ENCODE data around the gene TUBA8.
"Not testable (repeated sequence)": the region's sequence is repeated elsewhere in the genome, so short reads cannot be mapped to it uniquely, and the experiment has no call there.

The TUBA8 gene

GRCh38 chr22:18104566-18104965 lies 6.0 kb upstream of the TUBA8 start:
- no peak overlapping the region for H3K4me3 ChIP-seq (ENCODE audit: low read depth, low read length)

GRCh38 chr22:18105981-18106380 lies 4.6 kb upstream of the TUBA8 start:
- H3K4me3 ChIP-seq (ENCODE audit: low read depth, low read length), result not testable (repeated sequence)

- H3K4me3 ChIP-seq (ENCODE audit: low read depth, low read length), result not testable (repeated sequence)
These were observed 3.9 kb upstream of the TUBA8 start for GRCh38 chr22:18106550-18107341.

GRCh38 chr22:18108187-18108586 lies 2.4 kb upstream of the TUBA8 start:
- no peak overlapping the region for H3K4me3 ChIP-seq (ENCODE audit: low read depth, low read length)

- H3K4me3 ChIP-seq (ENCODE audit: low read depth, low read length), result no peak overlapping the region
These were observed 1.0 kb upstream of the TUBA8 start for GRCh38 chr22:18109410-18110193.

- H3K4me3 ChIP-seq (ENCODE audit: low read depth, low read length), result peak overlapping the region; percentile 10
These were observed 547 bp downstream of the TUBA8 start for GRCh38 chr22:18110954-18111758.

GRCh38 chr22:18111759-18112330 lies 1.2 kb downstream of the TUBA8 start:
- H3K4me3 ChIP-seq (ENCODE audit: low read depth, low read length), result no peak overlapping the region

GRCh38 chr22:18112440-18112839 lies 1.8 kb downstream of the TUBA8 start:
- no peak overlapping the region for H3K4me3 ChIP-seq (ENCODE audit: low read depth, low read length)

- no peak overlapping the region for H3K4me3 ChIP-seq (ENCODE audit: low read depth, low read length)
These were observed 3.2 kb downstream of the TUBA8 start for GRCh38 chr22:18113680-18114394.

- no peak overlapping the region for H3K4me3 ChIP-seq (ENCODE audit: low read depth, low read length)
These were observed 3.9 kb downstream of the TUBA8 start for GRCh38 chr22:18114495-18114894.

- no peak overlapping the region for H3K4me3 ChIP-seq (ENCODE audit: low read depth, low read length)
These were observed 4.5 kb downstream of the TUBA8 start for GRCh38 chr22:18114976-18115652.

- H3K4me3 ChIP-seq (ENCODE audit: low read depth, low read length), result no peak overlapping the region
These were observed 5.3 kb downstream of the TUBA8 start for GRCh38 chr22:18115906-18116371.

GRCh38 chr22:18116634-18117033 lies 6.0 kb downstream of the TUBA8 start:
- H3K4me3 ChIP-seq (ENCODE audit: low read depth, low read length), result no peak overlapping the region

GRCh38 chr22:18118345-18118915 lies 7.8 kb downstream of the TUBA8 start:
- no peak overlapping the region for H3K4me3 ChIP-seq (ENCODE audit: low read depth, low read length)

- no peak overlapping the region for H3K4me3 ChIP-seq (ENCODE audit: low read depth, low read length)
These were observed 9.0 kb downstream of the TUBA8 start for GRCh38 chr22:18119409-18120110.

GRCh38 chr22:18120857-18121256 lies 10.2 kb downstream of the TUBA8 start:
- no peak overlapping the region for H3K4me3 ChIP-seq (ENCODE audit: low read depth, low read length)

GRCh38 chr22:18121506-18121905 lies 10.9 kb downstream of the TUBA8 start:
- H3K4me3 ChIP-seq (ENCODE audit: low read depth, low read length), result no peak overlapping the region

- H3K4me3 ChIP-seq (ENCODE audit: low read depth, low read length), result no peak overlapping the region
These were observed 11.4 kb downstream of the TUBA8 start for GRCh38 chr22:18121954-18122554.
